NCI-H345 treated with DMSO at 0.1 percent for 48 hours (cell line): ENCODE data around the gene CIRBP.

ENCODE experiments used
- DNase-seq: peaks from one replicate; lab custom pipeline; 2025; ENCODE audit not compliant: unreplicated experiment; lab: John Stamatoyannopoulos, UW

The CIRBP gene

GRCh38 chr19:1254530-1255185, 14.5 kb upstream of the CIRBP start:
- no peak for DNase-seq

- DNase-seq = no peak
These were observed 13.7 kb upstream of the CIRBP start for GRCh38 chr19:1255186-1256161.

- DNase-seq = no peak
These were observed 12.3 kb upstream of the CIRBP start for GRCh38 chr19:1256646-1257474.

- DNase-seq = no peak
These were observed 11.5 kb upstream of the CIRBP start for GRCh38 chr19:1257475-1258162.

- DNase-seq = no peak
These were observed 11.0 kb upstream of the CIRBP start for GRCh38 chr19:1258163-1258492.

GRCh38 chr19:1258707-1259205, 10.4 kb upstream of the CIRBP start:
- DNase-seq = no peak

- DNase-seq = no peak
These were observed 9.8 kb upstream of the CIRBP start for GRCh38 chr19:1259206-1259875.

- no peak for DNase-seq
These were observed 9.0 kb upstream of the CIRBP start for GRCh38 chr19:1259876-1260748.

GRCh38 chr19:1260749-1261537, 8.2 kb upstream of the CIRBP start:
- peak; percentile 91 for DNase-seq

GRCh38 chr19:1261538-1261797, 7.7 kb upstream of the CIRBP start:
- no peak for DNase-seq

- DNase-seq = no peak
These were observed 7.1 kb upstream of the CIRBP start for GRCh38 chr19:1261798-1262622.

GRCh38 chr19:1262623-1263123, 6.5 kb upstream of the CIRBP start:
- no peak for DNase-seq

GRCh38 chr19:1263188-1263587, 5.9 kb upstream of the CIRBP start:
- DNase-seq = no peak

GRCh38 chr19:1264801-1265614, 4.1 kb upstream of the CIRBP start:
- DNase-seq = no peak

GRCh38 chr19:1265615-1266128, 3.5 kb upstream of the CIRBP start:
- no peak for DNase-seq

GRCh38 chr19:1266129-1266915, 2.8 kb upstream of the CIRBP start:
- peak; percentile 43 for DNase-seq
